Measurements from ENCODE around the gene CYREN.
A peak's percentile ranks its signal among the peaks of the same experiment; 100 is the strongest.

Gene CYREN

GRCh38 chr7:135197343-135197742, 26.8 kb upstream of the CYREN start:
- no peak overlapping the region for H3K4me3 ChIP-seq (replicated peaks; ENCODE audit: low read depth, low read length)
- no peak for TF ChIP-seq CTCF (IDR thresholded peaks at IDR 0.05; ENCODE audit: low read length, missing control alignments)
- DNase-seq (ENCODE audit: low read depth) = no peak

- no peak for TF ChIP-seq CTCF (IDR thresholded peaks at IDR 0.05; ENCODE audit: low read length, missing control alignments)
- DNase-seq (ENCODE audit: low read depth) = no peak
- no peak overlapping the region for H3K4me3 ChIP-seq (replicated peaks; ENCODE audit: low read depth, low read length)
These were observed 25.6 kb upstream of the CYREN start for GRCh38 chr7:135195968-135196629.

GRCh38 chr7:135195156-135195555, 24.6 kb upstream of the CYREN start:
- no peak overlapping the region for H3K4me3 ChIP-seq (replicated peaks; ENCODE audit: low read depth, low read length)
- TF ChIP-seq CTCF (IDR thresholded peaks at IDR 0.05; ENCODE audit: low read length, missing control alignments) = no peak
- no peak for DNase-seq (ENCODE audit: low read depth)

GRCh38 chr7:135194494-135195095, 24.1 kb upstream of the CYREN start:
- H3K4me3 ChIP-seq (replicated peaks; ENCODE audit: low read depth, low read length) = no peak overlapping the region
- DNase-seq (ENCODE audit: low read depth) = no peak
- TF ChIP-seq CTCF (IDR thresholded peaks at IDR 0.05; ENCODE audit: low read length, missing control alignments) = no peak

- H3K4me3 ChIP-seq (replicated peaks; ENCODE audit: low read depth, low read length) = no peak overlapping the region
- no peak for TF ChIP-seq CTCF (IDR thresholded peaks at IDR 0.05; ENCODE audit: low read length, missing control alignments)
These were observed 23.1 kb upstream of the CYREN start for GRCh38 chr7:135193615-135194081.

GRCh38 chr7:135192914-135193536, 22.5 kb upstream of the CYREN start:
- H3K4me3 ChIP-seq (replicated peaks; ENCODE audit: low read depth, low read length) = no peak overlapping the region
- no peak for TF ChIP-seq CTCF (IDR thresholded peaks at IDR 0.05; ENCODE audit: low read length, missing control alignments)

More at GRCh38 chr7:135193615-135194081, 23.1 kb upstream of the CYREN start:
- DNase-seq (ENCODE audit: low read depth) = peak; percentile 49

More at GRCh38 chr7:135192914-135193536, 22.5 kb upstream of the CYREN start:
- no peak for DNase-seq (ENCODE audit: low read depth)
